ENCODE data around the gene SDR42E1. TPM values are rescaled to one million over a fixed set of nuclear protein-coding genes. Genes with fewer than 3 reads are reported as not detected.

Gene SDR42E1
- polyA plus RNA-seq, 1 experiment: 1.4 TPM

DNA sequence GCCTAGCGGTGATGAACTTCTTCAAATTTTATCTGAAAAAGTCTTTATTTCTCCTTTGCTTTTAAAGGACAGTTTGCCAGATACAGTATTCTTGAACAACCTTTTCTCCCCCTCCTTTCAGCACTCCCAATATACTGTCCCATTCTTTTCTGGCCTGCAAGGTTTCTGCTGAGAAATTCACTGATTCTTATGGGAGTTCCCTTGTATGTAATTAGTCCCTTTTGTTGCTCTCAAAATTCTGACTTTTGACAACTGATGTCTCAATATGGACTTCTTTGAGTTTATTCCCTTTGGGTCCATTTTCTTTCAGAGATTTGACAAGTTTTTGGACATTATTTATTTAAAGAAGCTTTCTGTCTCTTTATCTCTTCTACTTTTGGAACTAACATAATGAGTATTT is 39.4 kb downstream of the SDR42E1 start:
- Histone ChIP-seq H3K27ac (ENCODE audit: low read depth, low read length) (no peak overlapping the region), H3K4me3 (ENCODE audit: low read depth, low read length) (no peak overlapping the region), H3K9me3 (ENCODE audit: control insufficient read depth, insufficient read depth, low read length) (peaks cover 4% of the 10 kb centered on the region), H3K27me3 (ENCODE audit: control insufficient read depth, insufficient read depth, low read length) (no peaks in the 10 kb centered on the region)
- ChIA-PET POLR2A (no interaction called here), CTCF (interaction anchor here (0.6 kb wide), 1 partner anchor 119 kb away, joined by 4 read pairs; no protein-coding TSS in a partner anchor)
- TF ChIP-seq, protein P1, sequence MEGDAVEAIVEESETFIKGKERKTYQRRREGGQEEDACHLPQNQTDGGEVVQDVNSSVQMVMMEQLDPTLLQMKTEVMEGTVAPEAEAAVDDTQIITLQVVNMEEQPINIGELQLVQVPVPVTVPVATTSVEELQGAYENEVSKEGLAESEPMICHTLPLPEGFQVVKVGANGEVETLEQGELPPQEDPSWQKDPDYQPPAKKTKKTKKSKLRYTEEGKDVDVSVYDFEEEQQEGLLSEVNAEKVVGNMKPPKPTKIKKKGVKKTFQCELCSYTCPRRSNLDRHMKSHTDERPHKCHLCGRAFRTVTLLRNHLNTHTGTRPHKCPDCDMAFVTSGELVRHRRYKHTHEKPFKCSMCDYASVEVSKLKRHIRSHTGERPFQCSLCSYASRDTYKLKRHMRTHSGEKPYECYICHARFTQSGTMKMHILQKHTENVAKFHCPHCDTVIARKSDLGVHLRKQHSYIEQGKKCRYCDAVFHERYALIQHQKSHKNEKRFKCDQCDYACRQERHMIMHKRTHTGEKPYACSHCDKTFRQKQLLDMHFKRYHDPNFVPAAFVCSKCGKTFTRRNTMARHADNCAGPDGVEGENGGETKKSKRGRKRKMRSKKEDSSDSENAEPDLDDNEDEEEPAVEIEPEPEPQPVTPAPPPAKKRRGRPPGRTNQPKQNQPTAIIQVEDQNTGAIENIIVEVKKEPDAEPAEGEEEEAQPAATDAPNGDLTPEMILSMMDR (IDR thresholded peaks at IDR 0.05; ENCODE audit: low read depth, low read length): no peak
- no peak for DNase-seq (ENCODE audit: low read depth, low spot score)

DNA sequence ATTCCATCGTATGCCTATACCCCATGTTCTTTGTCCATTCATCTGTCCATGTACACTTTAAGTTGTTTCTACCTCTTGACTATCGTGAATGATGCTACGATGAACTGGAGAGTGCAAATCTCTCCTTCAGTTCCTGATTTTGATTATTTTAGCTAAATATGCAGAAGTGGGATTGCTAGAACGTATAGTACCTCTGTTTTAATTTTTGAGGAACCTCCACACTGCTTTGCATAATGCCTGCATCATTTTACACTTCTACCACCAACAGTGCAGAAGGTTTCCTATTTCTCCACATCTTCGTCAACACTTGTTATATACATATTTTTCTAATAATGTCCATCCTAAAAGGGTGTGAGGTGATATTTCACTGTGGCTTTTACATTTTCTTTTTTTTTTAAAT is 43.9 kb downstream of the SDR42E1 start:
- ChIA-PET CTCF (no interaction called here), POLR2A (no interaction called here)
- TF ChIP-seq, protein P1 (IDR thresholded peaks at IDR 0.05; ENCODE audit: low read depth, low read length): no peak
- no peaks in the 10 kb centered on the region for H3K27me3 ChIP-seq (ENCODE audit: control insufficient read depth, insufficient read depth, low read length)
- H3K9me3 ChIP-seq (ENCODE audit: control insufficient read depth, insufficient read depth, low read length): no peaks in the 10 kb centered on the region
- H3K4me3 ChIP-seq (ENCODE audit: low read depth, low read length): no peak overlapping the region
- no peak overlapping the region for H3K27ac ChIP-seq (ENCODE audit: low read depth, low read length)
- no peak for DNase-seq (ENCODE audit: low read depth, low spot score)

DNA sequence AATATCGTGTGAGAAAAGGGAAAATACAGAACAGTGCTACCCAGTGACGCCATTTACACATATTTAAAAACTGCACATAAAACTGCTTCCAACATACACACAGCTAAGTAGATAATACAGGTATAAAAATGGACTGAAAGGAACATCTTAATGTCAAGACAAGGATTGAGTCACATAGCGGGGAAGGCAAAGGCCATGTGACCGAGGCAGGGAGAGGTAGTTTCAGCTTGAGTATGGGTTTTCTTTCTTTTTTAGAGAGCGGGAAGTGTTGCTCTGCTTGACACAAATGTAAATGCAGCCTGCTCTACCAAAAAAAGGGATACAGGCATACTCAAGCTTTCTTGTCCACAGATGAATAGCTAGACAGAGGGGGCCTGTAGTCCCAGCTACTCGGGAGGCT is 46.5 kb downstream of the SDR42E1 start:
- no peak overlapping the region for H3K4me3 ChIP-seq (ENCODE audit: low read depth, low read length)
- DNase-seq (ENCODE audit: low read depth, low spot score): no peak
- POLR2A ChIA-PET: no interaction called here
- no peaks in the 10 kb centered on the region for H3K27me3 ChIP-seq (ENCODE audit: control insufficient read depth, insufficient read depth, low read length)
- CTCF ChIA-PET: interaction anchor here (0.6 to 0.8 kb wide), 2 partner anchors 67 to 266 kb away, joined by 6 to 8 read pairs; no protein-coding TSS in a partner anchor
- TF ChIP-seq, protein P1 (IDR thresholded peaks at IDR 0.05; ENCODE audit: low read depth, low read length): no peak
- H3K27ac ChIP-seq (ENCODE audit: low read depth, low read length): no peak overlapping the region
- no peaks in the 10 kb centered on the region; the same call in 1 of the 2 replicates for H3K9me3 ChIP-seq (ENCODE audit: control insufficient read depth, insufficient read depth, low read length)

DNA sequence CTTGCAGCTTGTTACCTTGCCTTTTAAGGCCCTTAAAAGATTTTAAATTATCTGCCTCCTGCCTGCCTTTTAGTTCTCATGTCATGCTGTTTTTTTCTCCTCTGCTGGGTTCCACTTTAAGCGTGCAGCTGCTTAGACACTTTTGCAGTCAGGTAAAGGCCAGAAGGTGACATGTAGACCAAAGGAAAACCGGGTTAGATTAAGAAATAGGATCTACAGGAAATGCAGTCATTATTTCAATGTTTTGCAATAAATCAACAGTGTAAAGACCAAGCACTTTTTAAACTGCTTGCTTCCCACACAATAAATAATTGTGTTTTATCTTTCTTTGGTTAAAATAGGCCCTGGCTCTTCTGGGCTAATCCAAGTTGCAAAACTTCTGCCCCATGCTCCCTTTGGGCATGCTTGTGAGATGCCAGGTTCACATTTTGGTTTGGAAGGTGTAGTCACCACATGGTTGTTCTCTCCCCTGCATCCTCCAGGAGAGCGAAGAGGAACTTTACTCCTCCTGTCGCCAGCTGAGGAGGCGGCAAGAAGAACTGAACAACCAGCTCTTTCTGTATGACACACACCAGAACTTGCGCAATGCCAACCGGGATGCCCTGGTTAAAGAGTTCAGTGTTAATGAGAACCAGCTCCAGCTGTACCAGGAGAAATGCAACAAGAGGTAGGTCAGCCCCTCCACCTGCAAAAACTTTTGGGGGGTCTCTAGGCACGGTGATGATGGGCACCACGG is 54.9 kb downstream of the SDR42E1 start:
- Histone ChIP-seq H3K27me3 (ENCODE audit: control insufficient read depth, insufficient read depth, low read length) (no peaks in the 10 kb centered on the region), H3K27ac (ENCODE audit: low read depth, low read length) (no peak overlapping the region), H3K9me3 (ENCODE audit: control insufficient read depth, insufficient read depth, low read length) (no peaks in the 10 kb centered on the region; the same call in 1 of the 2 replicates), H3K4me3 (ENCODE audit: low read depth, low read length) (no peak overlapping the region)
- ChIA-PET CTCF (no interaction called here), POLR2A (no interaction called here)
- DNase-seq (ENCODE audit: low read depth, low spot score): no peak
- TF ChIP-seq, protein P1 (IDR thresholded peaks at IDR 0.05; ENCODE audit: low read depth, low read length): no peak

DNA sequence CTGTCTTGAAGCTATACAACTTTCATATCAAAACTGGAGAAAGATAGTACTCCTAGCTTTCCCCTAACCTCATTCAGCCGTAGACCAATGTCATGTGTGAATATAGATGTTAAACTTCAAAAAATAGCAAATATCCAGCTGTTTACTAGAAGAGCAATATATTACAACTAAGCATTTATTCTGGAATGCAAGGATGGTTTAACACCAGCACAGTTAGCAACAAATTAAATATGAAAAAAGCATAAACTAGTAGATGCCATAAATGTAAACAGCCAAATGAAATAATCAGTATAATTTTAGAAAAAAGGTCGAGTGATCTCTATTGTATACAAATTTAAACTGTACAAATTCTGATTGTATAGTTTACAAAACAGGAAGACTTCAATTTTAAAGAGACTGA is 59.7 kb downstream of the SDR42E1 start:
- no peak overlapping the region for H3K27ac ChIP-seq (ENCODE audit: low read depth, low read length)
- no peak for DNase-seq (ENCODE audit: low read depth, low spot score)
- no peaks in the 10 kb centered on the region for H3K9me3 ChIP-seq (ENCODE audit: control insufficient read depth, insufficient read depth, low read length)
- H3K27me3 ChIP-seq (ENCODE audit: control insufficient read depth, insufficient read depth, low read length): no peaks in the 10 kb centered on the region
- TF ChIP-seq, protein P1 (IDR thresholded peaks at IDR 0.05; ENCODE audit: low read depth, low read length): no peak
- H3K4me3 ChIP-seq (ENCODE audit: low read depth, low read length): no peak overlapping the region
- POLR2A ChIA-PET: no interaction called here
- CTCF ChIA-PET: interaction anchor here (0.5 to 1.0 kb wide), 2 partner anchors 11 to 279 kb away, joined by 3 to 4 read pairs; no protein-coding TSS in a partner anchor

Measured in AG04450 (cell line).